GM19238 (cell line): ENCODE data around the gene FEN1.

Experiments
- DNase-seq: peaks from one replicate; pipeline ENCODE4 v3.0.0; 2011; ENCODE audit warnings: low spot score; ENCODE audit not compliant: insufficient read length

FEN1 gene

GRCh38 chr11:61841636-61842527 is 49.2 kb downstream of the FEN1 start:
- DNase-seq = no peak

- no peak for DNase-seq
Observed at GRCh38 chr11:61842528-61842820, 49.8 kb downstream of the FEN1 start.

GRCh38 chr11:61844909-61845565 is 52.3 kb downstream of the FEN1 start:
- DNase-seq = no peak

- DNase-seq = no peak
Observed at GRCh38 chr11:61846362-61847020, 53.8 kb downstream of the FEN1 start.
